Neural cell (in vitro differentiated cells): ENCODE results near the gene SND1. TPM values are rescaled to one million over a fixed set of nuclear protein-coding genes. Genes with fewer than 3 reads are reported as not detected.

Experiments used
- H2AFZ ChIP-seq: fragments of 200-600, 300-800 bp; sonication (generic), shearing (Covaris generic); 2 replicates; pipeline ENCODE4 v1.6.0; 2014; ENCODE audit warnings: low read depth, mild to moderate bottlenecking, antibody characterized with exemption, low read length, moderate library complexity
- H3F3A ChIP-seq: fragments of 200-600 bp; shearing (Covaris generic); 2 replicates; pipeline ENCODE4 v1.6.1; 2016; ENCODE audit warnings: mild to moderate bottlenecking, moderate library complexity, mixed read lengths, antibody characterized with exemption, low read length; ENCODE audit not compliant: insufficient read depth, poor library complexity, severe bottlenecking
- H3K27ac ChIP-seq: fragments of 200-600, 300-800 bp; sonication (generic), shearing (Covaris generic); 2 replicates; pipeline ENCODE4 v1.5.1; 2014; ENCODE audit warnings: mild to moderate bottlenecking, low read length, moderate library complexity
- H3K27me3 ChIP-seq: fragments of 300-800, 200-600 bp; sonication (generic), shearing (Covaris generic); 2 replicates; pipeline ENCODE4 v1.6.0; 2014; ENCODE audit warnings: mild to moderate bottlenecking, low read depth, low read length, moderate library complexity; ENCODE audit not compliant: insufficient read depth
- H3K36me3 ChIP-seq: fragments of 300-800, 200-600 bp; sonication (generic), shearing (Covaris generic); 2 replicates; pipeline ENCODE4 v1.5.1; 2014; ENCODE audit warnings: mild to moderate bottlenecking, antibody characterized with exemption, low read length, moderate library complexity; ENCODE audit not compliant: insufficient read depth
- H3K4me2 ChIP-seq: fragments of 300-800, 200-600 bp; sonication (generic), shearing (Covaris generic); 2 replicates; pipeline ENCODE4 v1.6.0; 2014; ENCODE audit warnings: mild to moderate bottlenecking, low read length
- H3K4me3 ChIP-seq: fragments of 300-800, 200-600 bp; sonication (generic), shearing (Covaris generic); 2 replicates; pipeline ENCODE4 v1.5.1; 2014; ENCODE audit warnings: mild to moderate bottlenecking, low read length, moderate library complexity
- H3K79me2 ChIP-seq: fragments of 200-600 bp; shearing (Covaris generic); replicated peaks from 2 replicates; pipeline ENCODE4 v1.6.0; 2014; ENCODE audit warnings: mild to moderate bottlenecking, low read length, moderate library complexity; ENCODE audit not compliant: insufficient read depth
- H3K9ac ChIP-seq: fragments of 300-800, 200-600 bp; sonication (generic), shearing (Covaris generic); 2 replicates; pipeline ENCODE4 v1.6.1; 2016; ENCODE audit warnings: mild to moderate bottlenecking, low read length, mixed read lengths
- H3K9me2 ChIP-seq: fragments of 200-600 bp; shearing (Covaris generic); 2 replicates; pipeline ENCODE4 v1.6.1; 2016; ENCODE audit warnings: mild to moderate bottlenecking, low read length, mixed read lengths; ENCODE audit not compliant: insufficient read depth
- H3K9me3 ChIP-seq: fragments of 200-600, 300-800 bp; sonication (generic), shearing (Covaris generic); 2 replicates; pipeline ENCODE4 v1.6.1; 2016; ENCODE audit warnings: mild to moderate bottlenecking, mixed run types, low read length, moderate library complexity, mixed read lengths
- H4K20me1 ChIP-seq: fragments of 200-600 bp; shearing (Covaris generic); 2 replicates; pipeline ENCODE4 v1.6.1; 2016; ENCODE audit warnings: mild to moderate bottlenecking, mixed run types; ENCODE audit not compliant: insufficient read depth
- EP300 ChIP-seq: fragments of 450-650 bp; conservative IDR thresholded peaks from 2 replicates; pipeline ENCODE4 v1.6.1; 2014; ENCODE audit warnings: antibody characterized with exemption, mild to moderate bottlenecking, moderate library complexity; ENCODE audit not compliant: poor library complexity, severe bottlenecking
- EZH2 ChIP-seq: fragments of 200-600, 300-800 bp; shearing (Covaris generic), sonication (generic); IDR thresholded peaks from 2 replicates; pipeline ENCODE4 v1.6.1; 2014; ENCODE audit warnings: antibody characterized with exemption, low read length, borderline replicate concordance, mild to moderate bottlenecking; ENCODE audit not compliant: insufficient read depth, poor library complexity, severe bottlenecking
- MXI1 ChIP-seq: fragments of 450-650 bp; conservative IDR thresholded peaks from 2 replicates; pipeline ENCODE4 v1.6.1; 2014; ENCODE audit warnings: antibody characterized with exemption, mild to moderate bottlenecking; ENCODE audit not compliant: poor library complexity, severe bottlenecking
- POLR2AphosphoS5 ChIP-seq: IDR thresholded peaks from 2 replicates; pipeline ENCODE4 v1.6.1; 2012
- RAD21 ChIP-seq: fragments of 450-650 bp; conservative IDR thresholded peaks from 2 replicates; pipeline ENCODE4 v1.6.1; 2014; ENCODE audit warnings: antibody characterized with exemption, mild to moderate bottlenecking, moderate library complexity
- SMC3 ChIP-seq: fragments of 450-650 bp; conservative IDR thresholded peaks from 2 replicates; pipeline ENCODE4 v1.6.1; 2014; ENCODE audit warnings: antibody characterized with exemption, mild to moderate bottlenecking, moderate library complexity; ENCODE audit not compliant: poor library complexity
- TAF1 ChIP-seq: IDR thresholded peaks from 2 replicates; pipeline ENCODE4 v1.6.1; 2012; ENCODE audit warnings: low read depth
- polyA plus RNA-seq: library from polyadenylated mRNA; depleted of rRNA; stranded (reverse); fragments of >200 nt; gene quantifications from 2 replicates; pipeline ENCODE4 v1.2.3, GENCODE V29; 2014
- TF ChIP-seq, protein P1 (sequence below): fragments of 450-650 bp; IDR thresholded peaks from 2 replicates; pipeline ENCODE4 v1.5.1; 2014; ENCODE audit warnings: antibody characterized with exemption, mild to moderate bottlenecking, moderate library complexity; ENCODE audit not compliant: poor library complexity, severe bottlenecking
- TF ChIP-seq, protein P2 (sequence below): IDR thresholded peaks from 2 replicates; pipeline ENCODE4 v1.6.1; 2012; ENCODE audit warnings: borderline replicate concordance

The SND1 gene
- polyA plus RNA-seq, 1 donor from 2014 or later, result 37.4 TPM

DNA sequence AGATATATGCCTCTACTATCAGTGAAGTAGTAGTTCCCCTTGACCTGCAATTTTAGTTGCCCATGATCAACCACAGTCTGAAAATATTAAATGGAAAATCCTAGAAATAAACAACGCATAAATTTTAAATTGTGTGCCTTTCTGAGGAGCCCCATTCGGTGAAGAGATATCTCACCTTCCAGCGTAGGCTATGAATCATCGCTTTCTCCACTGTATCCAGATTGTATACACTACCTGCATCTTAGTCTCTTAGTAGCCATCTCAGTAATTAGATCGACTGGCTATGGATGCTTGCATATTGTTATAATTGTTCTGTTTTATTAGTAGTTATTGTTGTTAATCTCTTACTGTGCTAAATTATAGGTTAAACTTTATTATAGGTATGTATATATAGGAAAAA, 227.9 kb downstream of the SND1 start:
- Histone ChIP-seq H3K36me3 (no peaks in the 10 kb centered on the region), H3K9me3 (no peaks in the 10 kb centered on the region), H4K20me1 (no peaks in the 10 kb centered on the region), H3F3A (no peaks in the 10 kb centered on the region), H3K9me2 (no peaks in the 10 kb centered on the region), H3K27ac (no peak overlapping the region), H3K4me2 (no peak overlapping the region), H2AFZ (no peak overlapping the region), H3K9ac (no peak overlapping the region), H3K4me3 (no peak overlapping the region), H3K79me2 (no peaks in the 10 kb centered on the region), H3K27me3 (no peaks in the 10 kb centered on the region)
- no peak for TF ChIP-seq SMC3
- no peak for TF ChIP-seq MXI1

DNA sequence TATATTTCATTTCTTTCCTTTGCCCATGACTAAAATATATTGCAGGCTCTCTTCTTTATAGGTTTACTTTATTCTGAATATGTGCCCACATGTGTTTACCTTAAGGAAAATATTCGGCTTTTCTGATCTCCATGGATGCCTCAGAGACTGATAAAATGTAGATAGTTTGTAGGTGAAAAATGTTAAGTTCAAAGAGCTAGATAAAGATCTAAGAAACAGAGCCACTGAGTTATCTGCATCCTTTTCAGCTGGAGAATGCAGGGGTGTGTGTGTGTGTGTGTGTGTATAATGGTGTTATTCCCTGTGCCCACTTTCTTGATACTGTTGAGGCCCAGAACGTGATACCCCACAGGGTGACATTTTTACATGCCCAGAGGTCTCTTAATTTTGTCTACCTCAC, 228.5 kb downstream of the SND1 start:
- no peak overlapping the region for H3K9ac ChIP-seq
- H3K27me3 ChIP-seq, result no peaks in the 10 kb centered on the region
- H3K4me2 ChIP-seq, result no peak overlapping the region
- H3K79me2 ChIP-seq, result no peaks in the 10 kb centered on the region
- no peaks in the 10 kb centered on the region for H3F3A ChIP-seq
- H2AFZ ChIP-seq, result no peak overlapping the region
- H3K27ac ChIP-seq, result no peak overlapping the region
- no peaks in the 10 kb centered on the region for H3K36me3 ChIP-seq
- no peaks in the 10 kb centered on the region for H4K20me1 ChIP-seq
- H3K4me3 ChIP-seq, result no peak overlapping the region
- TF ChIP-seq, protein P1, sequence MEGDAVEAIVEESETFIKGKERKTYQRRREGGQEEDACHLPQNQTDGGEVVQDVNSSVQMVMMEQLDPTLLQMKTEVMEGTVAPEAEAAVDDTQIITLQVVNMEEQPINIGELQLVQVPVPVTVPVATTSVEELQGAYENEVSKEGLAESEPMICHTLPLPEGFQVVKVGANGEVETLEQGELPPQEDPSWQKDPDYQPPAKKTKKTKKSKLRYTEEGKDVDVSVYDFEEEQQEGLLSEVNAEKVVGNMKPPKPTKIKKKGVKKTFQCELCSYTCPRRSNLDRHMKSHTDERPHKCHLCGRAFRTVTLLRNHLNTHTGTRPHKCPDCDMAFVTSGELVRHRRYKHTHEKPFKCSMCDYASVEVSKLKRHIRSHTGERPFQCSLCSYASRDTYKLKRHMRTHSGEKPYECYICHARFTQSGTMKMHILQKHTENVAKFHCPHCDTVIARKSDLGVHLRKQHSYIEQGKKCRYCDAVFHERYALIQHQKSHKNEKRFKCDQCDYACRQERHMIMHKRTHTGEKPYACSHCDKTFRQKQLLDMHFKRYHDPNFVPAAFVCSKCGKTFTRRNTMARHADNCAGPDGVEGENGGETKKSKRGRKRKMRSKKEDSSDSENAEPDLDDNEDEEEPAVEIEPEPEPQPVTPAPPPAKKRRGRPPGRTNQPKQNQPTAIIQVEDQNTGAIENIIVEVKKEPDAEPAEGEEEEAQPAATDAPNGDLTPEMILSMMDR, result no peak
- TF ChIP-seq MXI1 (no peak), SMC3 (no peak), EZH2 (no peak), RAD21 (no peak), EP300 (no peak), TAF1 (no peak), POLR2AphosphoS5 (no peak)
- TF ChIP-seq, protein P2, sequence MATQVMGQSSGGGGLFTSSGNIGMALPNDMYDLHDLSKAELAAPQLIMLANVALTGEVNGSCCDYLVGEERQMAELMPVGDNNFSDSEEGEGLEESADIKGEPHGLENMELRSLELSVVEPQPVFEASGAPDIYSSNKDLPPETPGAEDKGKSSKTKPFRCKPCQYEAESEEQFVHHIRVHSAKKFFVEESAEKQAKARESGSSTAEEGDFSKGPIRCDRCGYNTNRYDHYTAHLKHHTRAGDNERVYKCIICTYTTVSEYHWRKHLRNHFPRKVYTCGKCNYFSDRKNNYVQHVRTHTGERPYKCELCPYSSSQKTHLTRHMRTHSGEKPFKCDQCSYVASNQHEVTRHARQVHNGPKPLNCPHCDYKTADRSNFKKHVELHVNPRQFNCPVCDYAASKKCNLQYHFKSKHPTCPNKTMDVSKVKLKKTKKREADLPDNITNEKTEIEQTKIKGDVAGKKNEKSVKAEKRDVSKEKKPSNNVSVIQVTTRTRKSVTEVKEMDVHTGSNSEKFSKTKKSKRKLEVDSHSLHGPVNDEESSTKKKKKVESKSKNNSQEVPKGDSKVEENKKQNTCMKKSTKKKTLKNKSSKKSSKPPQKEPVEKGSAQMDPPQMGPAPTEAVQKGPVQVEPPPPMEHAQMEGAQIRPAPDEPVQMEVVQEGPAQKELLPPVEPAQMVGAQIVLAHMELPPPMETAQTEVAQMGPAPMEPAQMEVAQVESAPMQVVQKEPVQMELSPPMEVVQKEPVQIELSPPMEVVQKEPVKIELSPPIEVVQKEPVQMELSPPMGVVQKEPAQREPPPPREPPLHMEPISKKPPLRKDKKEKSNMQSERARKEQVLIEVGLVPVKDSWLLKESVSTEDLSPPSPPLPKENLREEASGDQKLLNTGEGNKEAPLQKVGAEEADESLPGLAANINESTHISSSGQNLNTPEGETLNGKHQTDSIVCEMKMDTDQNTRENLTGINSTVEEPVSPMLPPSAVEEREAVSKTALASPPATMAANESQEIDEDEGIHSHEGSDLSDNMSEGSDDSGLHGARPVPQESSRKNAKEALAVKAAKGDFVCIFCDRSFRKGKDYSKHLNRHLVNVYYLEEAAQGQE, result no peak
- H3K9me3 ChIP-seq, result no peaks in the 10 kb centered on the region
- H3K9me2 ChIP-seq, result no peaks in the 10 kb centered on the region

DNA sequence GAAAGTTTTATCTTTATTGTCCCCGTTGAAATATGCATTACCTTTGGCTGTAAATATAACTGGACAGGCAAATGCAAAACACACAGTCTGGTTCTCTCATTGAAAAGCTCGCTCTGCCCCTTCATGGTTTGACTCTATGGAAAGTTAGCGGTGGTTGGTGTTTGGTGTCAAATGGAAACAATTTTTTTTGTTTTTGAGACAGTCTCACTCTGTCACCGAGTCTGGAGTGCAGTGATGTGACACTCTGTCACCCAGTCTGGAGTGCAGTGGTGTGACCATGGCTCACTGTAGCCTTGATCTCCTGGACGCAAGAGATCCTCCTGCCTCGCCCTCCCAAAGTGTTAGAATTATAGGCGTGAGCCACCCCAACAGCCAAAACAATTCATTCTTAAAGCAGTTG, 229.6 kb downstream of the SND1 start:
- Histone ChIP-seq H3K4me2 (no peak overlapping the region), H3K36me3 (no peaks in the 10 kb centered on the region), H3K9me3 (no peaks in the 10 kb centered on the region), H3F3A (no peaks in the 10 kb centered on the region), H3K27me3 (no peaks in the 10 kb centered on the region), H3K79me2 (no peaks in the 10 kb centered on the region), H4K20me1 (no peaks in the 10 kb centered on the region), H3K27ac (no peak overlapping the region), H3K4me3 (no peak overlapping the region), H3K9me2 (no peaks in the 10 kb centered on the region), H3K9ac (no peak overlapping the region), H2AFZ (no peak overlapping the region)
- TF ChIP-seq RAD21, result no peak
- TF ChIP-seq EP300, result no peak
- TF ChIP-seq TAF1, result no peak
- TF ChIP-seq EZH2, result no peak
- no peak for TF ChIP-seq SMC3
- TF ChIP-seq POLR2AphosphoS5, result no peak
- TF ChIP-seq, protein P2, result no peak
- TF ChIP-seq MXI1, result no peak
- TF ChIP-seq, protein P1, result no peak
